ENCODE measurements around the gene WDFY2.
A peak's percentile ranks its signal among the peaks of the same experiment; 100 is the strongest.

Gene WDFY2

GRCh38 chr13:51704399-51705313 is 120.4 kb downstream of the WDFY2 start:
- DNase-seq (ENCODE audit: low read depth, low spot score): no peak

GRCh38 chr13:51707461-51707860 is 123.2 kb downstream of the WDFY2 start:
- DNase-seq (ENCODE audit: low read depth, low spot score): no peak

GRCh38 chr13:51713807-51714206 is 129.5 kb downstream of the WDFY2 start:
- no peak for DNase-seq (ENCODE audit: low read depth, low spot score)

- no peak for DNase-seq (ENCODE audit: low read depth, low spot score)
Observed at GRCh38 chr13:51714663-51715168, 130.5 kb downstream of the WDFY2 start.

GRCh38 chr13:51715613-51716012 is 131.4 kb downstream of the WDFY2 start:
- no peak for DNase-seq (ENCODE audit: low read depth, low spot score)

GRCh38 chr13:51717786-51718398 is 133.6 kb downstream of the WDFY2 start:
- no peak for DNase-seq (ENCODE audit: low read depth, low spot score)

GRCh38 chr13:51719394-51719793 is 135.1 kb downstream of the WDFY2 start:
- DNase-seq (ENCODE audit: low read depth, low spot score): no peak

GRCh38 chr13:51721496-51721895 is 137.2 kb downstream of the WDFY2 start:
- no peak for DNase-seq (ENCODE audit: low read depth, low spot score)

GRCh38 chr13:51723529-51723928 is 139.3 kb downstream of the WDFY2 start:
- DNase-seq (ENCODE audit: low read depth, low spot score): no peak

- DNase-seq (ENCODE audit: low read depth, low spot score): no peak
Observed at GRCh38 chr13:51724721-51725120, 140.5 kb downstream of the WDFY2 start.

GRCh38 chr13:51726446-51727193 is 142.4 kb downstream of the WDFY2 start:
- DNase-seq (ENCODE audit: low read depth, low spot score): no peak

- DNase-seq (ENCODE audit: low read depth, low spot score): no peak
Observed at GRCh38 chr13:51727634-51728274, 143.5 kb downstream of the WDFY2 start.

GRCh38 chr13:51728275-51728673 is 144.0 kb downstream of the WDFY2 start:
- no peak for DNase-seq (ENCODE audit: low read depth, low spot score)

- no peak for DNase-seq (ENCODE audit: low read depth, low spot score)
Observed at GRCh38 chr13:51728972-51729371, 144.7 kb downstream of the WDFY2 start.

GRCh38 chr13:51729866-51730553 is 145.7 kb downstream of the WDFY2 start:
- peak; percentile 57 for DNase-seq (ENCODE audit: low read depth, low spot score)

- DNase-seq (ENCODE audit: low read depth, low spot score): no peak
Observed at GRCh38 chr13:51730927-51731326, 146.7 kb downstream of the WDFY2 start.

- no peak for DNase-seq (ENCODE audit: low read depth, low spot score)
Observed at GRCh38 chr13:51731759-51732158, 147.5 kb downstream of the WDFY2 start.

GRCh38 chr13:51733374-51734298 is 149.4 kb downstream of the WDFY2 start:
- DNase-seq (ENCODE audit: low read depth, low spot score): no peak

- DNase-seq (ENCODE audit: low read depth, low spot score): no peak
Observed at GRCh38 chr13:51734786-51735185, 150.5 kb downstream of the WDFY2 start.

GRCh38 chr13:51737609-51738008 is 153.3 kb downstream of the WDFY2 start:
- DNase-seq (ENCODE audit: low read depth, low spot score): no peak
